ENCODE data around the gene SFXN3. TPM values are rescaled to one million over a fixed set of nuclear protein-coding genes. Genes with fewer than 3 reads are reported as not detected.

Gene SFXN3
- total RNA-seq, 1 experiment from 2014 or later, result 16.9 TPM

GRCh38 chr10:101069441-101069840, 38.4 kb downstream of the SFXN3 start:
- no peaks in the 10 kb centered on the region for H3K36me3 ChIP-seq (ENCODE audit: insufficient read depth, low read length, poor library complexity, severe bottlenecking)
- no peak overlapping the region for H3K27ac ChIP-seq (ENCODE audit: low read depth, low read length, poor library complexity, severe bottlenecking)
- ChIA-PET CTCF (interaction anchor here (0.6 to 1.1 kb wide), 3 partner anchors 9 to 20 kb away, joined by 4 to 6 read pairs (median 4); no protein-coding TSS in a partner anchor), POLR2A (ENCODE audit: low non-redundant PET) (no interaction called here)
- BruUV-seq (replicated peaks), result no TSS peak
- H3K9me3 ChIP-seq (ENCODE audit: low read depth, low read length, poor library complexity, severe bottlenecking), result no peaks in the 10 kb centered on the region
- no peaks in the 10 kb centered on the region for H3K27me3 ChIP-seq (replicated peaks; ENCODE audit: insufficient read depth, low read depth, low read length, poor library complexity)
- no peak overlapping the region for H3K4me3 ChIP-seq (ENCODE audit: low read depth, low read length, poor library complexity, severe bottlenecking)
- no peak for DNase-seq (ENCODE audit: low spot score)
- intact Hi-C loops (cut with micrococcal nuclease; ENCODE audit: unreplicated experiment), result no loop called here
- TF ChIP-seq CTCF (conservative IDR thresholded peaks at IDR 0.05; ENCODE audit: low read depth, low read length) (no peak), EZH2 (IDR thresholded peaks at IDR 0.05; ENCODE audit: borderline replicate concordance, low read depth, low read length, poor library complexity, severe bottlenecking) (no peak)
- peaks cover 24% of the 10 kb centered on the region for H3K4me1 ChIP-seq (ENCODE audit: insufficient read depth, low read length, poor library complexity, severe bottlenecking)

DNA sequence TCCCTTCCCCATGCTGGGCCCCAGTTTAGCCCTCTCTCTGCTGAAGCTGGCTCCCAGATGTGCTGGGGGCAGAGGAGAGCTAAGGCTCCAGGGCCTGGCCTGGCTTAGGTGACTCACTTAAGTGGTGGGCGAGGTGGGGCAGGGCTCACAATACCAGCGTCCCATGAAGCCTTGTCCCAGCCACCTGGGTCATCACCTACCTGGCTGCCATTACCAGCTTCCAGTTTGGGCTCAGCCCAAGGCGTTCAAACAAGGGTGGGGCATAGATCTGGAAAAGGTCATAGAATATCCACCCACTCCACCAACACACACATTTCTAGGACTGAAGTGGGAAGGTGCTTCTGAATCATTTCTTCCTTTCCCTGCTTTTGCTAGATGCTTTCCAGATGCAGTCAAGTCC, 39.1 kb downstream of the SFXN3 start:
- TF ChIP-seq EZH2 (IDR thresholded peaks at IDR 0.05; ENCODE audit: borderline replicate concordance, low read depth, low read length, poor library complexity, severe bottlenecking) (no peak), CTCF (conservative IDR thresholded peaks at IDR 0.05; ENCODE audit: low read depth, low read length) (no peak)
- POLR2A ChIA-PET (ENCODE audit: low non-redundant PET), result no interaction called here
- Histone ChIP-seq H3K36me3 (ENCODE audit: insufficient read depth, low read length, poor library complexity, severe bottlenecking) (no peaks in the 10 kb centered on the region), H3K4me3 (ENCODE audit: low read depth, low read length, poor library complexity, severe bottlenecking) (no peak overlapping the region), H3K4me1 (ENCODE audit: insufficient read depth, low read length, poor library complexity, severe bottlenecking) (peaks cover 17% of the 10 kb centered on the region), H3K9me3 (ENCODE audit: low read depth, low read length, poor library complexity, severe bottlenecking) (no peaks in the 10 kb centered on the region), H3K27ac (ENCODE audit: low read depth, low read length, poor library complexity, severe bottlenecking) (no peak overlapping the region), H3K27me3 (replicated peaks; ENCODE audit: insufficient read depth, low read depth, low read length, poor library complexity) (no peaks in the 10 kb centered on the region)
- no TSS peak for BruUV-seq (replicated peaks)
- CTCF ChIA-PET, result interaction anchor here (0.7 to 1.1 kb wide), 3 partner anchors 17 to 25 kb away, joined by 3 to 6 read pairs (median 4); no protein-coding TSS in a partner anchor
- intact Hi-C loops (cut with micrococcal nuclease; ENCODE audit: unreplicated experiment), result no loop called here
- DNase-seq (ENCODE audit: low spot score), result no peak

- H3K36me3 ChIP-seq (ENCODE audit: insufficient read depth, low read length, poor library complexity, severe bottlenecking), result no peaks in the 10 kb centered on the region
- H3K4me1 ChIP-seq (ENCODE audit: insufficient read depth, low read length, poor library complexity, severe bottlenecking), result peaks cover 5% of the 10 kb centered on the region
- no peaks in the 10 kb centered on the region for H3K9me3 ChIP-seq (ENCODE audit: low read depth, low read length, poor library complexity, severe bottlenecking)
- H3K27me3 ChIP-seq (replicated peaks; ENCODE audit: insufficient read depth, low read depth, low read length, poor library complexity), result peaks cover 10% of the 10 kb centered on the region
- TF ChIP-seq CTCF (conservative IDR thresholded peaks at IDR 0.05; ENCODE audit: low read depth, low read length), result no peak
- no peak for TF ChIP-seq EZH2 (IDR thresholded peaks at IDR 0.05; ENCODE audit: borderline replicate concordance, low read depth, low read length, poor library complexity, severe bottlenecking)
- ChIA-PET POLR2A (ENCODE audit: low non-redundant PET) (no interaction called here), CTCF (interaction anchor here (0.9 kb wide), 1 partner anchor 21 kb away, joined by 4 read pairs; no protein-coding TSS in a partner anchor)
- no peak overlapping the region for H3K4me3 ChIP-seq (ENCODE audit: low read depth, low read length, poor library complexity, severe bottlenecking)
- no peak overlapping the region for H3K27ac ChIP-seq (ENCODE audit: low read depth, low read length, poor library complexity, severe bottlenecking)
- BruUV-seq (replicated peaks), result no TSS peak
- intact Hi-C loops (cut with micrococcal nuclease; ENCODE audit: unreplicated experiment), result no loop called here
- DNase-seq (ENCODE audit: low spot score), result no peak
Observed at GRCh38 chr10:101071267-101071884, 40.3 kb downstream of the SFXN3 start.

Data from A673 (cell line).